ENCODE measurements around the gene CORIN. TPM values are rescaled to one million over a fixed set of nuclear protein-coding genes. Genes with fewer than 3 reads are reported as not detected.
"Not testable (repeated sequence)": the region's sequence is repeated elsewhere in the genome, so short reads cannot be mapped to it uniquely, and the experiment has no call there.

CORIN gene
- total and polyA plus RNA-seq, 4 donors, result 0.13 to 1.5 (median 0.68) TPM

GRCh38 chr4:47566969-47567368 lies 270.9 kb downstream of the CORIN start:
- H3K27ac ChIP-seq (ENCODE audit: low read depth in 1 of 2, low read length in 2 of 2), result no peak overlapping the region
- H3K36me3 ChIP-seq (ENCODE audit: control insufficient read depth in 1 of 2, insufficient read depth in 2 of 2, low read length in 1 of 2), result peaks cover 8 to 9% of the 10 kb centered on the region in 2 donors
- no peak for DNase-seq

GRCh38 chr4:47566566-47566965 lies 271.3 kb downstream of the CORIN start:
- Histone ChIP-seq H3K36me3 (ENCODE audit: control insufficient read depth in 1 of 2, insufficient read depth in 2 of 2, low read length in 1 of 2) (peaks cover 7% of the 10 kb centered on the region in 2 donors), H3K27ac (ENCODE audit: low read depth in 1 of 2, low read length in 2 of 2) (no peak overlapping the region), H3K9me3 (ENCODE audit: control insufficient read depth, low read length) (no peaks in the 10 kb centered on the region), H3K4me1 (ENCODE audit: control insufficient read depth in 1 of 2, insufficient read depth in 2 of 2, low read length in 2 of 2) (peaks cover 0 to 4% of the 10 kb centered on the region in 2 donors), H3K4me3 (ENCODE audit: low read length in 2 of 2) (no peak overlapping the region), H3K27me3 (ENCODE audit: control insufficient read depth in 1 of 2, insufficient read depth in 2 of 2, low read length in 1 of 2) (no peaks in the 10 kb centered on the region)
- DNase-seq (no peak), ATAC-seq (ENCODE audit: low FRiP score) (no peak)
- intact Hi-C loops (cut with DNase I), result no loop called here
- WGBS, 2 donors, result 86 to 93% methylated on average over 2 of the region's 2 CpGs

More at GRCh38 chr4:47566969-47567368, 270.9 kb downstream of the CORIN start:
- Histone ChIP-seq H3K27me3 (ENCODE audit: control insufficient read depth in 1 of 2, insufficient read depth in 2 of 2, low read length in 1 of 2) (no peaks in the 10 kb centered on the region), H3K4me3 (ENCODE audit: low read length in 2 of 2) (no peak overlapping the region), H3K4me1 (ENCODE audit: control insufficient read depth in 1 of 2, insufficient read depth in 2 of 2, low read length in 2 of 2) (peaks cover 0 to 4% of the 10 kb centered on the region in 2 donors), H3K9me3 (ENCODE audit: control insufficient read depth, low read length) (no peaks in the 10 kb centered on the region)
- no peak for ATAC-seq (ENCODE audit: low FRiP score)
- intact Hi-C loops (cut with DNase I), result no loop called here

GRCh38 chr4:47562297-47562696 lies 275.6 kb downstream of the CORIN start:
- Histone ChIP-seq H3K9me3 (ENCODE audit: control insufficient read depth, low read length) (no peaks in the 10 kb centered on the region), H3K36me3 (ENCODE audit: control insufficient read depth in 1 of 2, insufficient read depth in 2 of 2, low read length in 1 of 2) (peaks cover 0 to 12% of the 10 kb centered on the region in 2 donors), H3K27me3 (ENCODE audit: control insufficient read depth in 1 of 2, insufficient read depth in 2 of 2, low read length in 1 of 2) (no peaks in the 10 kb centered on the region), H3K4me1 (ENCODE audit: control insufficient read depth in 1 of 2, insufficient read depth in 2 of 2, low read length in 2 of 2) (no peaks in the 10 kb centered on the region), H3K27ac (ENCODE audit: low read depth in 1 of 2, low read length in 2 of 2) (no peak overlapping the region), H3K4me3 (ENCODE audit: low read length in 2 of 2) (no peak overlapping the region)
- WGBS, 2 donors, result 73 to 81% methylated on average over 3 of the region's 3 CpGs
- intact Hi-C loops (cut with DNase I), result loop anchor here (5.0 kb wide), 2 partner anchors 70 to 75 kb away; partner anchors contain the start of gene ATP10D (in 1 of the 2)
- DNase-seq (no peak), ATAC-seq (ENCODE audit: low FRiP score) (no peak)

GRCh38 chr4:47561331-47561730 lies 276.5 kb downstream of the CORIN start:
- no peak overlapping the region for H3K4me3 ChIP-seq (ENCODE audit: low read length in 2 of 2)
- H3K27ac ChIP-seq (ENCODE audit: low read depth in 1 of 2, low read length in 2 of 2), result no peak overlapping the region
- ATAC-seq (ENCODE audit: low FRiP score) (no peak), DNase-seq (no peak)
- no peaks in the 10 kb centered on the region for H3K9me3 ChIP-seq (ENCODE audit: control insufficient read depth, low read length)
- no peaks in the 10 kb centered on the region for H3K4me1 ChIP-seq (ENCODE audit: control insufficient read depth in 1 of 2, insufficient read depth in 2 of 2, low read length in 2 of 2)
- H3K27me3 ChIP-seq (ENCODE audit: control insufficient read depth in 1 of 2, insufficient read depth in 2 of 2, low read length in 1 of 2), result no peaks in the 10 kb centered on the region
- 41 to 81% methylated on average over 1 of the region's 1 CpG for WGBS, 2 donors
- H3K36me3 ChIP-seq (ENCODE audit: control insufficient read depth in 1 of 2, insufficient read depth in 2 of 2, low read length in 1 of 2), result peaks cover 0 to 12% of the 10 kb centered on the region in 2 donors
- intact Hi-C loops (cut with DNase I), result loop anchor here (5.0 kb wide), 2 partner anchors 69 to 74 kb away; partner anchors contain the start of gene ATP10D (in 1 of the 2)

- WGBS, 2 donors, result 90 to 93% methylated on average over 1 of the region's 1 CpG
- Histone ChIP-seq H3K4me1 (ENCODE audit: control insufficient read depth in 1 of 2, insufficient read depth in 2 of 2, low read length in 2 of 2) (no peaks in the 10 kb centered on the region), H3K27ac (ENCODE audit: low read depth in 1 of 2, low read length in 2 of 2) (no peak overlapping the region), H3K36me3 (ENCODE audit: control insufficient read depth in 1 of 2, insufficient read depth in 2 of 2, low read length in 1 of 2) (peaks cover 0 to 12% of the 10 kb centered on the region in 2 donors), H3K27me3 (ENCODE audit: control insufficient read depth in 1 of 2, insufficient read depth in 2 of 2, low read length in 1 of 2) (no peaks in the 10 kb centered on the region), H3K4me3 (ENCODE audit: low read length in 2 of 2) (no peak overlapping the region), H3K9me3 (ENCODE audit: control insufficient read depth, low read length) (no peaks in the 10 kb centered on the region)
- no peak for ATAC-seq (ENCODE audit: low FRiP score)
- intact Hi-C loops (cut with DNase I), result loop anchor here (5.0 kb wide), 2 partner anchors 68 to 73 kb away; partner anchors contain the start of gene ATP10D (in 1 of the 2)
- DNase-seq, result no peak
These were observed 277.2 kb downstream of the CORIN start for GRCh38 chr4:47560682-47561081.

- no peaks in the 10 kb centered on the region for H3K27me3 ChIP-seq (ENCODE audit: control insufficient read depth in 1 of 2, insufficient read depth in 2 of 2, low read length in 1 of 2)
- ATAC-seq (ENCODE audit: low FRiP score) (no peak), DNase-seq (no peak)
- intact Hi-C loops (cut with DNase I), result no loop called here
- WGBS, 2 donors, result 98 to 99% methylated on average over 2 of the region's 2 CpGs
- no peaks in the 10 kb centered on the region for H3K9me3 ChIP-seq (ENCODE audit: control insufficient read depth, low read length)
- no peak overlapping the region for H3K4me3 ChIP-seq (ENCODE audit: low read length in 2 of 2)
- H3K27ac ChIP-seq (ENCODE audit: low read depth in 1 of 2, low read length in 2 of 2), result no peak overlapping the region
- peaks cover 2 to 11% of the 10 kb centered on the region in 2 donors for H3K36me3 ChIP-seq (ENCODE audit: control insufficient read depth in 1 of 2, insufficient read depth in 2 of 2, low read length in 1 of 2)
- no peaks in the 10 kb centered on the region for H3K4me1 ChIP-seq (ENCODE audit: control insufficient read depth in 1 of 2, insufficient read depth in 2 of 2, low read length in 2 of 2)
These were observed 280.6 kb downstream of the CORIN start for GRCh38 chr4:47557255-47557654.

GRCh38 chr4:47555920-47556319 lies 281.9 kb downstream of the CORIN start:
- WGBS, 2 donors, result 82 to 96% methylated on average over 3 of the region's 3 CpGs

GRCh38 chr4:47553329-47554125 lies 284.3 kb downstream of the CORIN start:
- Histone ChIP-seq H3K4me1 (ENCODE audit: control insufficient read depth in 1 of 2, insufficient read depth in 2 of 2, low read length in 2 of 2) (no peaks in the 10 kb centered on the region), H3K27ac (ENCODE audit: low read depth in 1 of 2, low read length in 2 of 2) (no peak overlapping the region), H3K4me3 (ENCODE audit: low read length in 2 of 2) (no peak overlapping the region), H3K36me3 (ENCODE audit: control insufficient read depth in 1 of 2, insufficient read depth in 2 of 2, low read length in 1 of 2) (peaks cover 2 to 9% of the 10 kb centered on the region in 2 donors), H3K9me3 (ENCODE audit: control insufficient read depth, low read length) (no peaks in the 10 kb centered on the region), H3K27me3 (ENCODE audit: control insufficient read depth in 1 of 2, insufficient read depth in 2 of 2, low read length in 1 of 2) (no peaks in the 10 kb centered on the region)
- intact Hi-C loops (cut with DNase I), result no loop called here
- no peak for ATAC-seq (ENCODE audit: low FRiP score)
- no peak for DNase-seq
- WGBS, 2 donors, result 87 to 92% methylated on average over 2 of the region's 2 CpGs

More at GRCh38 chr4:47555920-47556319, 281.9 kb downstream of the CORIN start:
- intact Hi-C loops (cut with DNase I); DNase-seq; ATAC-seq (ENCODE audit: low FRiP score); H3K27ac ChIP-seq (ENCODE audit: low read depth in 1 of 2, low read length in 2 of 2); H3K9me3 ChIP-seq (ENCODE audit: control insufficient read depth, low read length); H3K4me1 ChIP-seq (ENCODE audit: control insufficient read depth in 1 of 2, insufficient read depth in 2 of 2, low read length in 2 of 2); H3K27me3 ChIP-seq (ENCODE audit: control insufficient read depth in 1 of 2, insufficient read depth in 2 of 2, low read length in 1 of 2); H3K4me3 ChIP-seq (ENCODE audit: low read length in 2 of 2): not testable (repeated sequence)
- peaks cover 2 to 11% of the 10 kb centered on the region in 2 donors for H3K36me3 ChIP-seq (ENCODE audit: control insufficient read depth in 1 of 2, insufficient read depth in 2 of 2, low read length in 1 of 2)

- ATAC-seq (ENCODE audit: low FRiP score), result no peak
- DNase-seq, result no peak
- Histone ChIP-seq H3K9me3 (ENCODE audit: control insufficient read depth, low read length) (no peaks in the 10 kb centered on the region), H3K27ac (ENCODE audit: low read depth in 1 of 2, low read length in 2 of 2) (no peak overlapping the region), H3K4me3 (ENCODE audit: low read length in 2 of 2) (no peak overlapping the region), H3K4me1 (ENCODE audit: control insufficient read depth in 1 of 2, insufficient read depth in 2 of 2, low read length in 2 of 2) (no peaks in the 10 kb centered on the region), H3K27me3 (ENCODE audit: control insufficient read depth in 1 of 2, insufficient read depth in 2 of 2, low read length in 1 of 2) (no peaks in the 10 kb centered on the region), H3K36me3 (ENCODE audit: control insufficient read depth in 1 of 2, insufficient read depth in 2 of 2, low read length in 1 of 2) (peaks cover 3 to 4% of the 10 kb centered on the region in 2 donors)
- intact Hi-C loops (cut with DNase I), result no loop called here
These were observed 286.2 kb downstream of the CORIN start for GRCh38 chr4:47551682-47552081.
